Small intestine (tissue), 7 donors: Measurements from ENCODE around the gene BDKRB2. TPM values are rescaled to one million over a fixed set of nuclear protein-coding genes. Genes with fewer than 3 reads are reported as not detected.

Experiments used
- DNase-seq, 2 donors: peaks; one replicate each; pipeline versions ENCODE4 v3.0.0 to v3.0.0-alpha.2; 2013
- FAIRE-seq: peaks from 2 replicates; lab custom pipeline; 2012; peaks lifted over from hg19 to GRCh38; lab: Jason Lieb, UNC
- H3K27ac ChIP-seq, 3 donors: one replicate each; pipeline ENCODE4 v1.5.1; 2013; ENCODE audit warnings: low read length in 2 of 3, mild to moderate bottlenecking in 2 of 3, control low read depth in 1 of 3, inconsistent platforms in 1 of 3, low read depth in 1 of 3, moderate library complexity in 1 of 3
- H3K27me3 ChIP-seq, 3 donors: one replicate each; pipeline ENCODE4 v1.6.1; 2013; ENCODE audit warnings: low read length in 3 of 3, inconsistent platforms in 1 of 3; ENCODE audit not compliant: control insufficient read depth in 3 of 3, insufficient read depth in 3 of 3
- H3K36me3 ChIP-seq, 3 donors: one replicate each; pipeline ENCODE4 v1.6.1; 2013; ENCODE audit warnings: low read length in 3 of 3, inconsistent platforms in 1 of 3, low read depth in 1 of 3, mild to moderate bottlenecking in 1 of 3, moderate library complexity in 1 of 3; ENCODE audit not compliant: control insufficient read depth in 3 of 3, insufficient read depth in 2 of 3
- H3K4me1 ChIP-seq, 3 donors: one replicate each; pipeline ENCODE4 v1.6.1; 2013; ENCODE audit warnings: low read length in 2 of 3, inconsistent platforms in 1 of 3, low read depth in 1 of 3, mild to moderate bottlenecking in 1 of 3, moderate library complexity in 1 of 3; ENCODE audit not compliant: control insufficient read depth in 3 of 3, insufficient read depth in 2 of 3
- H3K4me3 ChIP-seq, 3 donors: one replicate each; pipeline ENCODE4 v1.5.1; 2013; ENCODE audit warnings: low read length in 3 of 3, control low read depth in 1 of 3, inconsistent platforms in 1 of 3, low read depth in 1 of 3, mild to moderate bottlenecking in 1 of 3, moderate library complexity in 1 of 3
- H3K9me3 ChIP-seq, 2 donors: one replicate each; pipeline ENCODE4 v1.6.1; 2013; ENCODE audit warnings: low read depth in 1 of 2, low read length in 1 of 2; ENCODE audit not compliant: control insufficient read depth in 2 of 2, insufficient read depth in 1 of 2
- WGBS, 3 donors: extraction: QIAGEN DNeasy Blood & Tissue Kit; methylation state at CpG; one replicate each; pipeline ENCODE4 v1.1.7; 2013; 5-methylcytosine and 5-hydroxymethylcytosine counted together
- polyA plus RNA-seq, 4 donors: library from polyadenylated mRNA; stranded (reverse) in 3 of 4; unstranded in 1 of 4; fragments of 200-250 nt in 3 of 4; fragments of 120-200 nt in 1 of 4; gene quantifications; one replicate each; pipeline versions ENCODE4 v1.2.1 to v1.2.3, GENCODE V29; 2013
- donor health status: healthy with polysubstance abuse.
- donor health status: control.
- donor health status: control.
- donor health status: Bipolar disorder and iron deficiency.
- donor health status: healthy.

The BDKRB2 gene
- polyA plus RNA-seq, 4 donors, result 1.3 to 8.2 (median 5.9) TPM

GRCh38 chr14:96181186-96182056, 23.2 kb upstream of the BDKRB2 start:
- H3K27me3 ChIP-seq, result no peaks in the 10 kb centered on the region
- H3K36me3 ChIP-seq, result no peaks in the 10 kb centered on the region
- peak in 1 of 2 donors; percentile 24 for DNase-seq
- H3K4me3 ChIP-seq, result no peak overlapping the region
- no peaks in the 10 kb centered on the region for H3K9me3 ChIP-seq
- peaks cover 0 to 10% (median 0%) of the 10 kb centered on the region in 3 donors for H3K4me1 ChIP-seq
- 81% methylated on average over 17 of the region's 17 CpGs for WGBS, 3 donors
- FAIRE-seq, result no peak
- peak overlapping the region in 1 of 3 donors; percentile 53 for H3K27ac ChIP-seq

- DNase-seq (no peak), FAIRE-seq (no peak)
- H3K4me1 ChIP-seq, result peaks cover 0 to 6% (median 0%) of the 10 kb centered on the region in 3 donors
- peak overlapping the region in 1 of 3 donors; percentile 43 for H3K27ac ChIP-seq
- no peaks in the 10 kb centered on the region for H3K27me3 ChIP-seq
- no peaks in the 10 kb centered on the region for H3K36me3 ChIP-seq
- H3K4me3 ChIP-seq, result no peak overlapping the region
- no peaks in the 10 kb centered on the region for H3K9me3 ChIP-seq
- 63 to 77% (median 67%) methylated on average over 4 of the region's 4 CpGs for WGBS, 3 donors
Observed at GRCh38 chr14:96182546-96182945, 22.1 kb upstream of the BDKRB2 start.

GRCh38 chr14:96184737-96185136, 19.9 kb upstream of the BDKRB2 start:
- no peak overlapping the region for H3K27ac ChIP-seq
- DNase-seq (no peak), FAIRE-seq (no peak)
- no peaks in the 10 kb centered on the region for H3K27me3 ChIP-seq
- H3K36me3 ChIP-seq, result no peaks in the 10 kb centered on the region
- 71 to 81% (median 79%) methylated on average over 9 of the region's 9 CpGs for WGBS, 3 donors
- no peaks in the 10 kb centered on the region for H3K9me3 ChIP-seq
- no peak overlapping the region for H3K4me3 ChIP-seq
- no peaks in the 10 kb centered on the region for H3K4me1 ChIP-seq

GRCh38 chr14:96187216-96188031, 17.2 kb upstream of the BDKRB2 start:
- no peaks in the 10 kb centered on the region for H3K27me3 ChIP-seq
- FAIRE-seq, result no peak
- peaks cover 0 to 3% (median 0%) of the 10 kb centered on the region in 3 donors for H3K4me1 ChIP-seq
- H3K9me3 ChIP-seq, result no peaks in the 10 kb centered on the region
- 74 to 77% (median 77%) methylated on average over 9 of the region's 9 CpGs for WGBS, 3 donors
- no peak for DNase-seq
- H3K36me3 ChIP-seq, result no peaks in the 10 kb centered on the region
- no peak overlapping the region for H3K27ac ChIP-seq
- no peak overlapping the region for H3K4me3 ChIP-seq

GRCh38 chr14:96189281-96189711, 15.3 kb upstream of the BDKRB2 start:
- DNase-seq, result no peak
- peaks cover 0 to 5% (median 0%) of the 10 kb centered on the region in 3 donors for H3K4me1 ChIP-seq
- no peak overlapping the region for H3K4me3 ChIP-seq
- 61 to 76% (median 74%) methylated on average over 11 of the region's 11 CpGs for WGBS, 3 donors
- H3K9me3 ChIP-seq, result no peaks in the 10 kb centered on the region
- no peaks in the 10 kb centered on the region for H3K36me3 ChIP-seq
- peak overlapping the region in 1 of 3 donors; percentile 58 for H3K27ac ChIP-seq
- no peak for FAIRE-seq
- no peaks in the 10 kb centered on the region for H3K27me3 ChIP-seq

- no peak overlapping the region for H3K27ac ChIP-seq
- no peaks in the 10 kb centered on the region for H3K36me3 ChIP-seq
- WGBS, 3 donors, result 71 to 88% (median 83%) methylated on average over 2 of the region's 2 CpGs
- H3K4me3 ChIP-seq, result no peak overlapping the region
- H3K4me1 ChIP-seq, result peaks cover 0 to 20% (median 0%) of the 10 kb centered on the region in 3 donors
- H3K9me3 ChIP-seq, result peaks cover 0 to 3% of the 10 kb centered on the region in 2 donors
- FAIRE-seq (no peak), DNase-seq (no peak)
- H3K27me3 ChIP-seq, result no peaks in the 10 kb centered on the region
Observed at GRCh38 chr14:96191353-96191752, 13.3 kb upstream of the BDKRB2 start.

- DNase-seq (peak in 1 of 2 donors; percentile 42), FAIRE-seq (no peak)
- WGBS, 3 donors, result 77 to 85% (median 80%) methylated on average over 3 of the region's 3 CpGs
- Histone ChIP-seq H3K36me3 (no peaks in the 10 kb centered on the region), H3K27ac (no peak overlapping the region), H3K4me3 (no peak overlapping the region), H3K9me3 (peaks cover 0 to 6% of the 10 kb centered on the region in 2 donors), H3K4me1 (peaks cover 0 to 20% (median 0%) of the 10 kb centered on the region in 3 donors), H3K27me3 (no peaks in the 10 kb centered on the region)
Observed at GRCh38 chr14:96191841-96192462, 12.7 kb upstream of the BDKRB2 start.
